T-helper 9 cell (primary cell): ENCODE results near the gene MTG1.
"Not testable (repeated sequence)": the region's sequence is repeated elsewhere in the genome, so short reads cannot be mapped to it uniquely, and the experiment has no call there.

Experiments
- DNase-seq: peaks from one replicate; pipeline ENCODE4 v3.0.0-alpha.2; 2020

Gene MTG1

DNA sequence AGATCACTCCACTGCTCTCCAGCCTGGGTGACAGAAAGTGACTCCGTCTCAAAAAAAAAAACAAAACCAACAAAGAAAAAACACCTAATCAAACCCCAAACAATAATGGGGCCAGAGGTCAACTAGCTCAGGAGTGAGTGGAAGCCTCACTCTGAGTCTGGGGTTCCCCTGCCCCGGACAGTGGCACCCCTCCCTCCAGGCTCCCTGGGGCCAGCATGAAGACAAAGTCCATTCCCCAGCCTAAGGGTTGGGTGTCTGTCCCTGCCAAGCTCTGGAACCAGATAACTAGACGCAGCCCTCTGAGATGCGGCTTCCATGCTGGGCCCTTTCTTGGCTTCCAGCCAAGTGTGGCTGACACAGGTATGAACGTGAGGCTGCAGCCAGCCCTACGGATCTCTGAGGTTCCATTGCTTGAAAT lies 34.4 kb upstream of the MTG1 start:
- DNase-seq: no peak

GRCh38 chr10:133359972-133360610 lies 33.9 kb upstream of the MTG1 start:
- DNase-seq: no peak

- DNase-seq: no peak
Measured at GRCh38 chr10:133361227-133361626, 32.7 kb upstream of the MTG1 start.

- no peak for DNase-seq
Measured at GRCh38 chr10:133361773-133362441, 32.0 kb upstream of the MTG1 start.

DNA sequence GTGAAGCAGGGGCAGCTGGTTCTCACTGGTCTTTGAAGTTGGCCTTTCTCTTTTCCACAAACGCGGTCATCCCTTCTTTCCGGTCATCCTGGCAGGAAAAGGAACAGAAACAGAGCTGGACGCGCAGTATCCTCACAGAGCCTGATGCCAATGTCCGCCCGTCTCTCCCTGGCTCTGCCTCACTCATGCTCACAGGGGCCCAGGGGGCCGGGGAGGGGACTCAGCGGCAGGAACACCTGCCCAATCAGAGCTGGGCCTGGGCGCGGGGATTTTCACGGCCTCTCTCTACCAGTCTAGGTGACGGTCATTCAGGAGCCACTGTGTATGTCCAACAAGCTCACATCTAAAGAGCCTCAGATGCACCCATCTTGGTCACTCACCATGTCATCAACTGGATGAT lies 31.1 kb upstream of the MTG1 start:
- no peak for DNase-seq

GRCh38 chr10:133364645-133365431 lies 29.1 kb upstream of the MTG1 start:
- DNase-seq: no peak

DNA sequence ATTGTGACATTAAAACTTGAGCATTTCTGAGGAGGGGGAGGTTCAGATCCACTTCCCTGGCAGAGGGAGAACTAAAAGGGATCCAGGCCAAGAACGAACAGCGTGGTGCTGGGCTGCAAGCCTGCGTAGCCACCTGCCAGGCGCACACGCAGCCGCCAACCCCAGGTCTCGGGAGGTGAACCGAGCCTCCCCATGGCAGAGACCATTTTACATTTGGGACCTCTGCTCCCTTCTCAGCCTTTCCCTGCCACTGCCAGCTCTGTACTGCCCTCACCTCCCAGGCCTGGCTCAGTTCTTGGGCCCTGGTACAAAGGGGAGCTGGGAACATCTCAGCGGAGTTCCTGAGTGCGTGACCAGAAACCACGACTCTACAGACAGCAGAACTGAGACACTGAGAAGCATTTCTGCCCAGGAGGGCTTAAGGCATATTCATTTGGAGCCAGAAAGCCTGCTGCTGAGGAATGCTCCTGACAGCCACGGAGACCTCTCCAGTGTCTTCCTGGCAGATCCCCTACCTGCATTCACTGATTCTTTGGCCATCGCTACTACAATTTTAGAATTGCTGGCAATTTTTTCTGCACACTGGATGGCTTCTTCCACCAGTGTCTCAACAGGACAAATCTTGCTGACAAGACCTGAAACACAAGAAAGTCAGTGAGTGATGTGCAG lies 28.4 kb upstream of the MTG1 start:
- no peak for DNase-seq

DNA sequence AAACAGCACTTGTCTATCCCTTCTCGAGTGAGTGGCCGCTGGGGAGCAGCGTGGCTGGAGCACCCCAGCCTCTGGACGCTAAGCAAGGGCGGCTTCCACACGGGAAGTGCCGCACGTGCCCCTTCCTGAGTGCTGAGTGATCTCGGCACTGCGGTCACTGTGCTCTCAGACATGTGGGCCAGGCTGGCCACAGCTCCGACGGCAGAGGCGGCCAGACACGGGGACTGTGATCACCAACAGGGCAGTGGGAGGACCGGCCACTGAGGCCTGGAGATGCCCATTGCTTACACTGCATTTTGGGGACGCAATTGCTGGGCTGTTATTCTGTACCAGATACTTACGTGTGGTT lies 27.9 kb upstream of the MTG1 start:
- no peak for DNase-seq

- DNase-seq: no peak
Measured at GRCh38 chr10:133366751-133367150, 27.2 kb upstream of the MTG1 start.

- not testable (repeated sequence) for DNase-seq
Measured at GRCh38 chr10:133367461-133367860, 26.5 kb upstream of the MTG1 start.

- no peak for DNase-seq
Measured at GRCh38 chr10:133368153-133368552, 25.8 kb upstream of the MTG1 start.

DNA sequence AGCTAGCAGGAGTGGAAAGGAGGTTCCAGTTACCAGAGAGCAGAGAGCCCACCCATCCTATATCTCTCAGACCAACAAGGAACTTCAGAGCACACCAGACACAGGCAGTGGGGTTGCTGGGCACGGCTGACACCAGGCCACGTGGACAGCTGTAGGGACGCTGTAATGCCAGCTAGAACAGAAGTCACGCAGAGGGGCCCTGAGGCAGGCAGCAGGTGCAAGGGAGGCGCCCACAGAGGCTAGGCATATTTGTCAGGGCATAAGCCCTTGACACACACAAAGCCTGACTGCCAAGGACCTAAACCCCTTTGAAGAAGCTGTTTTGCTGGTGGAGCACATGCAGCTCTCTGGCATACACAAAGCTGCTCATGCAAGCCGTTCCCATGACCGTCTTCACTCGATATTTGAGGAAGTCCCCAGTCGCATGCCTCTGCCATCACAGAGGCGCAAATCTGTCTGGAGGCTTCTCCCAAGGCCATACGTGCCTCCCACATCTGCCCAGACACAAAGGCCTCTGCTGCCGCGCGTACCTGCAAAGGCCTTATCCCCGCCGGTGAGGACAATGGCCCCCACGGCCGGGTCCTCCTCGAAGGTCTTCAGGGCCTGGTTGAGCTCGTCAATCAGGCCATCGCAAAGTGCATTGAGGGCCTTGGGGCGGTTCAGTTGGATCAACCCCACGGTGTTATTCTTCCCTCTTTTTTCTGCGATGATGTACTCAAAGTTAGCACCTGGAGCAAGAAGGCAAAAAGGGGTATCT lies 23.7 kb upstream of the MTG1 start:
- no peak for DNase-seq

- no peak for DNase-seq
Measured at GRCh38 chr10:133372507-133372906, 21.4 kb upstream of the MTG1 start.

DNA sequence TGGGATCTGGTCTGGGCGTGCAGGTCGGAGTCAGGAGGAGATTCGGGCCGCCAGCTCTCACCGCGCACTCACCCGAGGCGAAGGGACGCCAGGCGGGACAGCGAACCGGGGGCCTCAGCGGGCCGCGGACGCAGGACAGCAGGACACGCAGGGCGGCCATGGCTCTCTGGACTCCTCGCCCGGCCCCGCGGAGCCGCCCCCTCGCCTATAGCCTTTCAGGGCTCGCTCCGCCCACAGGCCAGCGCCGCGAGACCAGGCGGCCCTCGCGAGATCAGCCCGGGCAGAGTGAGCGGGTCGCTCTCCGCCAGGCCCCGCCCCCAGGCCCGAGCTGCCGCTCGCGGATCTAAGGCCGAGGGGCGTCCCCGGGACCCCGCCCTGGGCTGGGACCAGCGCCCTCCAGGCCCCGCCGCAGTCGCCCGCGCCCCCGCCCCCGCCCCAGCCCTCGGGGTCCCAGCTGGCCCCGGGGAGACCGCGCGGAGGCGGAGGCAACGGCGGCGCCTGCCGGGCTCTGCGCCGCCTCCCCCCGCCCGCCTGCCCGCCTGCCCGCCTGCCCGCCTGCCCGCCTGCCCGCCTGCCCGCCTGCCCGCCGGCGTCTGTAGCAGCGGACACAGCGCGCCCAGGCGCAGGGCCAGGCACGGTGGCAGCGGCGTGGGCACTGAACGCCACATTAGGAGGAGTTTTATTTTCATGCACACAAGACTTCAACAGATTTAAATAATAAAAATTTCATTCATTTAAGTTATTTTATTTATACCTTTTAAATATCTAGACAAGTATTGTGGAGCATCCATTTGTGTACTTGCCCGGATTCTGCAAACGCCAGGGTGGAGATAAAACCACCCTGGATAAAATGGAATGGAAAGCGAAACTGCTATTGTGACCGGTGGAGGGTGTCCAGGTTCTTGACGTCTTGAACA lies 20.5 kb upstream of the MTG1 start, which contains the start of gene ECHS1:
Gene ECHS1, minus strand, starts transcription at position 181 of the 917 bp plus-strand sequence. Its CDS starts 21 bp downstream, at position 160.
- peak; percentile 90 for DNase-seq

DNA sequence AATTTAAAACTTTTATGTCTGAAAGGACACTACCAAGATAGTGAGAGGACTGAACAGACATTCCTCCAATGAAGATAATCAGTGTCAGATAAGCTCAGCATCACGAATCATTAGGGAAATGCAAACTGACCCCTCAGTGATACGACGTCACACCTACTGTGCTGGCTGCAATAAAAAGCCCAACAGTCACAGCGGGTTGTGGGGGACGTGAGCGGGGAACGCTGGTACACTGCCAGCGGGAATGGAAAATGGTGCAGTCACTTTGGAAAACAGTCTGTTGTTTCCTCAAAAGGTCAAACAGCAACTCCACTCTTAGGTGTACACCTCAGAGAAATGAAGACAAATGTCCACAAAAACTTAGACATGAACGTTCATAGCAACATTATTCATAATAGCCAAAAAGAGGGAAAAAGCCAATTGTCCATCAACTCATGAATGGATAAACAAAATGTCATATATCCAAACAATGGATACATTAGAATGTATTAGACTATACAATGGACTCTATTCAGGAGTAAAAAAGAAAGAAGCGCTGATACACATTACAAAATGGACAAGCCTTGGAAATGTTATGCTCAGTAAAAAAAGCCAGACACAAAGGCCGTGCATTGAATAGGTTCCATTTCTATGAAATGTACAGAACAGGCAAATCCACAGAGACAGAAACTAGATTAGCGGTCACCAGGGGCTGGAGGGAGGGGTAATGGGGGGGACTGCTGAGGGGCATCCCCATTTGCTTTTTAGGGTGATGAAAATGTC lies 18.4 kb upstream of the MTG1 start:
- no peak for DNase-seq

DNA sequence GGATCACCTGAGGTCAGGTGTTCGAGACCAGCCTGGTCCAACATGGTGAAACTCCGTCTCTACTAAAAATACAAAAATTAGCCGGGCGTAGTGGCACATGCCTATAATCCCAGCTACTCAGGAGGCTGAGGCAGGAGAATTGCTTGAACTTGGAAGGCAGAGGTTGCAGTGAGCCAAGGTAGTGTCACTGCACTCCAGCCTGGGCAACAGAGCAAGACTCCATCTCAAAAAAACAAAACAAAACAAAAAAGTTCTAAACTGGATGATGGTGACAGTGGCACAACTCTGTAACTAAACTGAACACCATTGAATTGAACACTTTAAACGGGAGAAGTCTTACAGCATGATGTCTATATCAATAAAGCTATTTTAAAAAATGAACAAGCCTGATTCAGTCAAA lies 17.8 kb upstream of the MTG1 start:
- not testable (repeated sequence) for DNase-seq

DNA sequence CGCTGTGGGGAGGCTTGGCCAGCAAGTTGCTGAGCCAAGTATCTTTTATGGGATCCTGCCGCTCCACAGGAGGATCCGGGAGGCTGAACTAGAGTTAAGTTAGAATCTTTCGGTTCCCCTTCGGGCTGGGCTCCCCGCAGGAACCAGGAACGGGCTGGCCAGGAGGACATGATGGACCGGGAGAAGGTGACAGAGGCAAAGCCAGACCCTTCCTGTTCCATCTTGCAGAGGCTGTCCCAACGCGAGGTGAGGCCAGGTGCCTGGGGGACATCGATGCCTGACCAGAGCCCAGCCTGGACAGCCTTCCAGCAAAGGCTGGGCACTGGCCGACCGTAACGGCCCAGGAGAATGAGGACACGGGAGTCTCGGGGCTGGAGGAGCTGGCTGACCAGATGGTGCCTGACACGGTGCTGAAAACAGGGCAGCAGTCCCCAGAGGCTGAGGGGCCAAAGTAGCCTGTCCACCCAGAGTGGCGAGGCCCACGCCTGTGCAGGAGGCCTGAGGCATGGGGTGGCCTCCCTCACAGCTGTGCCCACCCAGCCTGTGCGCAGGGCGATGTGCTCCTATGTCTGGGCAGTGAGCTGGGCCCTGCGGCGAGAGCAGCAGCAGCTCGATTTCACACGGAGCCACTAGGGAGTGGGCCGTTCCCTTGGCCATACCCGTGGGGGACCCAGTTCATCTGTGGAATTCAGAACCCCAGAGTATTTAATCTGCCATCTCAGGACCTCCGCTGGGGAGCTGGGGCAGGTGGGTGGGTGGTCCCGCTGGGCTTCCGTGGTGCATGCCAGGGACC lies 16.7 kb upstream of the MTG1 start:
- DNase-seq: no peak

- no peak for DNase-seq
Measured at GRCh38 chr10:133377818-133378250, 16.1 kb upstream of the MTG1 start.

DNA sequence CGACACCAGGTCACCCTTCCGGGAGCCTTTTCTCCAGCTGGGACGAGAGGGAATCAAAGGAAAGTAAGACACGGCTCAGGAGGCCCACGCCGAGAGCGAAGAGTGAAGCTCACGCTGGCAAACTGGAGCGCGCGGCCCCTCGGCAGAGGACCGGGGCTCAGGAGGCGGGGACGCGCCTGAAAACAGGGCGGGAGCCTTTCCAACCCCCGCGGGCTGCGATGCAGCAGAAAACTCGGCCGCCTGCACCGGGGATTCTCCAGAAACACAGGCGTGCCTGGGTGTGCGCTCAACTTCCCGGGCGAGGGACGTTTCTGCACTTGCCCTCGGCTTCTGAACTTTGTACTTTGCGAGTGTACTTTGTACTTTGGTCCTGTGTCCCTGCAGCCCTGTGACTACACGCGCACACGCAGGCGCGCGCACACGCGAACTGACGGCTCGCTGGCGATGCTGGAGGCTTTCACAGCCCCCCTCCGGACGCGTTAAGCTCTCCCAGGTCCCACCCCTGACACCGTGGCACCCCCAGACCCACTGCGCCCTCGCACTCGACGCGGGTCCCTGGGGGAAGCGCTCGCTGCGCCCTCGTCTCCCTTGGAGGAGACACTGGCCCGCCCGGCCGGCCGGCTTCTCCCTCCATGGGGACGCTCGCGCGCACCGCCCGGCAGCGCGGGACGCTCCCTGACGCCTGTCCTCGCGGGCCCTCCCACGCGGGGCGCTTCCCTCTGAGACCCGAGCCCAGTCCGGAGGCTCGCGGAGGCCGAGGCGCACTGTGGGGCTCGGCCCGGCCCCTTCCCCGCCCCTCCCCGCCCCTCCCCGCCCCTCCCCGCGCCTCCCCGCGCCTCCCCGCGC lies 15.5 kb upstream of the MTG1 start:
- DNase-seq: peak; percentile 45
